ENCODE measurements around the gene PTK6. TPM values are rescaled to one million over a fixed set of nuclear protein-coding genes. Genes with fewer than 3 reads are reported as not detected.

Gene PTK6
- total RNA-seq, 1 donor from 2014 or later, result not detected

DNA sequence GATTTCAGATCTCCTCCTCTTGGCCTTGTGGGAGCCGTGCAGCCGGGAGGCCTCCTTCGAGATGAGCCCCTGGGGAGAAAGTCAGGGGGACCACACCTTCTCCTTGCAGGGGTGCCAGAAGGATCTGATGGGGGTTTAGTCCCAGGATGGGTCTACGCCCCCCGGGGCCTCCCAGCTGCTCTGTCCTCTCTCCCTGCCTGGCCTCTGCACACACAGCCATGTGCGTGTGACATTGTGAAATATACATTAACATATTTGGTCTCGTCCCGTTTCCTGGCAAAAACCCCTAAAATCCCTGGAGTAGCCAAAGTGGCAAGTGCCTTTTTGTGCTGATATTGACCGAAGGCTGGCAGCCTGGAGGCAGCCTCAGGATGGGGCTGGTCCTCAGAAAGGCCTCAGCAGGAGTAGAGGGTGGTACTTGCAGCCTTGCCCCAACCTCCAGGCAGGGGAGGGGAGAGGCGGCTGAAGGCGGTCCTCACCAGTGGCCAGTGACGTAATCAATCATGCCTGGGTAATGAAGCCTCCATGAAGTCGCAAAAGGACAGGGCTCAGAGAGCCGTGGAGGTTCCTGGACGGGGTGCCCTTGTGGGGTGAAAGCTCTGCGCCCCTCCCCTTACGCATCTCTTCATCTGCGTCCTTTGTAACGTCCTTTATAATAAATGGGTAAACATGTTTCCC lies 42.0 kb upstream of the PTK6 start:
- intact Hi-C loops (cut with micrococcal nuclease), result no loop called here
- H3K36me3 ChIP-seq, result no peaks in the 10 kb centered on the region
- H3K4me1 ChIP-seq, result peaks cover 27% of the 10 kb centered on the region
- H3K4me3 ChIP-seq, result no peak overlapping the region
- no peaks in the 10 kb centered on the region for H3K27me3 ChIP-seq (ENCODE audit: low read depth)
- H3K27ac ChIP-seq (replicated peaks), result no peak overlapping the region
- DNase-seq, result no peak
- no peaks in the 10 kb centered on the region for H3K9me3 ChIP-seq (replicated peaks)
- TF ChIP-seq, protein P1, sequence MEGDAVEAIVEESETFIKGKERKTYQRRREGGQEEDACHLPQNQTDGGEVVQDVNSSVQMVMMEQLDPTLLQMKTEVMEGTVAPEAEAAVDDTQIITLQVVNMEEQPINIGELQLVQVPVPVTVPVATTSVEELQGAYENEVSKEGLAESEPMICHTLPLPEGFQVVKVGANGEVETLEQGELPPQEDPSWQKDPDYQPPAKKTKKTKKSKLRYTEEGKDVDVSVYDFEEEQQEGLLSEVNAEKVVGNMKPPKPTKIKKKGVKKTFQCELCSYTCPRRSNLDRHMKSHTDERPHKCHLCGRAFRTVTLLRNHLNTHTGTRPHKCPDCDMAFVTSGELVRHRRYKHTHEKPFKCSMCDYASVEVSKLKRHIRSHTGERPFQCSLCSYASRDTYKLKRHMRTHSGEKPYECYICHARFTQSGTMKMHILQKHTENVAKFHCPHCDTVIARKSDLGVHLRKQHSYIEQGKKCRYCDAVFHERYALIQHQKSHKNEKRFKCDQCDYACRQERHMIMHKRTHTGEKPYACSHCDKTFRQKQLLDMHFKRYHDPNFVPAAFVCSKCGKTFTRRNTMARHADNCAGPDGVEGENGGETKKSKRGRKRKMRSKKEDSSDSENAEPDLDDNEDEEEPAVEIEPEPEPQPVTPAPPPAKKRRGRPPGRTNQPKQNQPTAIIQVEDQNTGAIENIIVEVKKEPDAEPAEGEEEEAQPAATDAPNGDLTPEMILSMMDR (IDR thresholded peaks at IDR 0.05; ENCODE audit: borderline replicate concordance), result no peak

DNA sequence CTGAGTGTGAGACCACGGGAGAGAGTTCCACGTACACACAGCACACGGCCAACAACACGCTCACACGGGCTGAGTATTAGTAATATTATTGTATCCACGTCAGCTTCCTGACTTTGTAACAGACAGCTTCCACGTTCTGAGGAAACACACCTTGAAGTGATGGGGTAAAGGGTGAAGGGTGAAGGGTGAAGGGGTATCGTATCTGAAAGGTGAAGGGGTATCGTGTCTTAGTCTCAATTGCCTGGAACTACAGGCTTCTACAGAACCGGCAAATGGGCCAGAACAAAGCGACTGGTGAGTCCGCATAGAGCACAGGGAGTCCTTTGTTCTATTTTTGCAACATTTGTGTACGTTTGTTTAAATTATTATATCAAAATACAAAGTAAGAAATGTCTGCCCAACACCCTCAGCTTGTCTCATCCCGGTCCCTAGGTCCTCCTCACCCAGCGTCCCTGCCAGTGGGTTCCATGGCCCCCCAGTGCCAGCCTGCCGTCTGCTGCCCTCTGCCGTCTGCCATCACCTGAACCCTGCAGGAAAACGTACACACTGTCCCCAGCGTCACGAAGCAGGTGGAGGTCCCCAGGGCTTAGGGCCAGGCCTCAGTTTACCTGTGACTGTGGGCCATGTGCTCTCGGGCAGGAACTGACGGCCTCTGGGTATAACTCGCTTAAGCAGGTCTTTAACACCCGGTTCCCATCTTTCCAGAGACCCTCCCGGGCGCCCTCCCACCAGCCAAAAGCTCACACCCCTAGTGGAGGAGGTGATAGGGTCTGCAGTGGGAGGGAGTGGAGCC lies 41.2 kb upstream of the PTK6 start:
- H3K4me3 ChIP-seq, result no peak overlapping the region
- H3K27me3 ChIP-seq (ENCODE audit: low read depth), result no peaks in the 10 kb centered on the region
- H3K9me3 ChIP-seq (replicated peaks), result no peaks in the 10 kb centered on the region
- H3K4me1 ChIP-seq, result peaks cover 33% of the 10 kb centered on the region
- no peak for DNase-seq
- no peak overlapping the region for H3K27ac ChIP-seq (replicated peaks)
- H3K36me3 ChIP-seq, result no peaks in the 10 kb centered on the region
- intact Hi-C loops (cut with micrococcal nuclease), result no loop called here
- TF ChIP-seq, protein P1 (IDR thresholded peaks at IDR 0.05; ENCODE audit: borderline replicate concordance), result peak; percentile 44

DNA sequence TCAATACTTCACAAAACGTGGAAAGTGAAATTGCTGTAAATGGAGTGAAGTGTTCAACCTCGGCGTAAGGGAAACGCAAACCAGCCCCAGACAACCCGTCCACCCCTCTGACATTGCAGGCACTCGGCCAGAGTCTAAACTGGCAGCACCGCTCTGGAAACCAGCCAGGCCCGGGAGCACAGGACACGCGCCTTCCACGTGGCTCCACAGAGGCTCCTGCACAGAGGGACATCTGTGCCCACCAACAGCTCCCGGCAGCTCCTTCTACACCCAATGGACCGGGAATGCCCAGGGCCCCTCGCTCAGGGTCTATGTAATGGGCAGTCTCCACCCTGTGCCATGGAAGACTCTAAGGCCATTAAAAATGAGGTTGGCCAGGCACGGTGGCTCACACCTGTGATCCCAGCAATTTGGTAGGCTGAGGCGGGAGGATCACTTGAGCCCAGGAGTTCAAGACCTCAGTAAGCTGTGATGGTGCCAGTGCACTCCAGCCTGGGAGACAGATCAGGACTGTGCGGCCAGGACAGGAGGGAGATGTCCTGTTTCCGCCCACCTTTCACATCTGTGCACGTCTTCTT lies 40.2 kb upstream of the PTK6 start:
- H3K27me3 ChIP-seq (ENCODE audit: low read depth), result no peaks in the 10 kb centered on the region
- no peaks in the 10 kb centered on the region for H3K9me3 ChIP-seq (replicated peaks)
- peak overlapping the region; percentile 68 for H3K27ac ChIP-seq (replicated peaks)
- TF ChIP-seq, protein P1 (IDR thresholded peaks at IDR 0.05; ENCODE audit: borderline replicate concordance), result no peak
- peaks cover 5% of the 10 kb centered on the region for H3K36me3 ChIP-seq
- peaks cover 42% of the 10 kb centered on the region for H3K4me1 ChIP-seq
- no peak overlapping the region for H3K4me3 ChIP-seq
- DNase-seq, result peak; percentile 79
- intact Hi-C loops (cut with micrococcal nuclease), result no loop called here

DNA sequence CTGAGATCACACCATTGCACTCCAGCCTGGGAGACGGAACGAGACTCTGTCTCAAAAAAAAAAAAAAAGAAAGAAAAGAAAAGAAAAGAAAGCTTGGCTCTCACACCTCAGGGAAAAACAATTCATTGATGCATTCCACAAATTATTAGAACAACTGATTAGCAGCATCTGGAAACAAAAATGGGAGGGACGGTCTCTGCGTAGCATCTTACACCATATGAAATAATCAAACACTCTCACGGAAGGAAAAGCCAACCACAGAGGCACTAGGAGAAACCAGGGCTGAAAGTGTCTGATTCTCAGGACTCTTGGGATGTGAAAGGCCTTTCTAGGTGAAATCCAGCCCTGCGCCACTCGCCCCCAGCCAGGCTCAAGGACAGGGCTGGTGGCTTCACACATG lies 39.1 kb upstream of the PTK6 start:
- TF ChIP-seq, protein P1 (IDR thresholded peaks at IDR 0.05; ENCODE audit: borderline replicate concordance), result no peak
- Histone ChIP-seq H3K27ac (replicated peaks) (peak overlapping the region; percentile 68), H3K36me3 (peaks cover 11% of the 10 kb centered on the region), H3K27me3 (ENCODE audit: low read depth) (no peaks in the 10 kb centered on the region), H3K4me1 (peaks cover 42% of the 10 kb centered on the region), H3K4me3 (no peak overlapping the region), H3K9me3 (replicated peaks) (no peaks in the 10 kb centered on the region)
- no peak for DNase-seq
- intact Hi-C loops (cut with micrococcal nuclease), result no loop called here

DNA sequence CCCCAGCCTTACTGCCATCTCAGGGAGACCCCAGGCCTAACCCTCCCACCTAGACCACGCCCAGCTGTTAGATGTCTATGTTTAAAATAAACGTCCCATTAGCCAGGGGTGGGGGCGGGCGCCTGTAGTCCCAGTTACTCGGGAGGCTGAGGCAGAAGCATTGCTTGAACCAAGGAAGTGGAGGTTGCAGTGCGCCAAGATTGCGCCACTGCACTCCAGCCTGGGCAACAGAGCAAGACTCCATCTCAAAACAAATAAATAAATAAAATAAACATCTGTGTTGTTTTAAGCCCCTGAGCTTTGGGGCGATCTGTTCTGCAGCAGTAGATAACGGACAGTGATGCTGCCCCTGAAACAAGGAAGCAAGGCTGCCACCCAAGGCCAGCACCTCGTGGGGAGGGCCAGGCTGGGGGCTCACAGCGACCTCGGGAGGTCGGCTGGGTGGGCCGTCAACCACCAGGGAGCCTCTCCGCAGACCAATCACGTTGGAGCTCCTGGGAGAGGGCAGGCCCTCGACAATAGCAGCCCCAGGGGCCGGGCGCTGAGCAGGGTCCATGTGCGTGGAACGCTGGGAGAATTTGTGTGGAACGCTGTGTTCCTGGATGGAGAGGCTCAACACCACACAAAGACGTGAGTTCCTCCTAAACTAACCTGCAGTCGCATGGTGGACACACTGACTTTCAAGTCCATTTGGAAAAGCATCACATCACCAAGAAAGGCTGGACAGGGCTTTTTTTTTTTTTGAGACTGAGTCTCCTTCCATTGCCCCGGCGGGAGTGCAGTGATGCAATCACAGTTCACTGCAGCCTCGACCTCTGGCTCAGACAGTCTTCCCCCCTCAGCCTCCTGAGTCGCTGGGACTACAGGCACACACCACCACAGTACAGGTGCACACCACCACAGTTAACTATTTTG lies 37.9 kb upstream of the PTK6 start:
- no peaks in the 10 kb centered on the region for H3K9me3 ChIP-seq (replicated peaks)
- H3K36me3 ChIP-seq, result peaks cover 11% of the 10 kb centered on the region
- H3K27ac ChIP-seq (replicated peaks), result peak overlapping the region; percentile 90
- no peak for DNase-seq
- intact Hi-C loops (cut with micrococcal nuclease), result no loop called here
- peaks cover 42% of the 10 kb centered on the region for H3K4me1 ChIP-seq
- H3K27me3 ChIP-seq (ENCODE audit: low read depth), result no peaks in the 10 kb centered on the region
- H3K4me3 ChIP-seq, result peak overlapping the region; percentile 91
- TF ChIP-seq, protein P1 (IDR thresholded peaks at IDR 0.05; ENCODE audit: borderline replicate concordance), result no peak

All from left ventricle myocardium inferior (tissue), 1 donor.